Measurements from ENCODE around the gene EDA.

EDA gene

DNA sequence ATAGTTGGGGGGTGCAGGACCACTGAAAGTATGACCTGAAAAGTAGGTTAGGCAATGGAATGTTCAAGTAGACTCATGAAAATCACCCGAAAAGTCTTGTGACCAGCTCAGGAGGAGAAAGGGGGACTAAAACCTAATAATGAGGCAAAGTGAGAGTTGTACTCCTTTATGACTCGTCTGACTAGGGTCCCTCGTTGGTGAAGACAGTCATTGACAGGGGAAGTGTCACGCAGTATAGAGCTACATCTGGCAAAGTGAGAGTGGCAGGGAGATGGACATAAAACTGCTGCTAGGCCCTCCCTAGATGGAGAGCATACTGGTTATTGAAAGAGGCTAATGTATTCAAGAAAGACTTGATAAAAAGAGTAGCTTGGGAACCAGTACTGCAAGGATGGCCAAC lies 466.8 kb downstream of the EDA start:
- DNase-seq: no peak

DNA sequence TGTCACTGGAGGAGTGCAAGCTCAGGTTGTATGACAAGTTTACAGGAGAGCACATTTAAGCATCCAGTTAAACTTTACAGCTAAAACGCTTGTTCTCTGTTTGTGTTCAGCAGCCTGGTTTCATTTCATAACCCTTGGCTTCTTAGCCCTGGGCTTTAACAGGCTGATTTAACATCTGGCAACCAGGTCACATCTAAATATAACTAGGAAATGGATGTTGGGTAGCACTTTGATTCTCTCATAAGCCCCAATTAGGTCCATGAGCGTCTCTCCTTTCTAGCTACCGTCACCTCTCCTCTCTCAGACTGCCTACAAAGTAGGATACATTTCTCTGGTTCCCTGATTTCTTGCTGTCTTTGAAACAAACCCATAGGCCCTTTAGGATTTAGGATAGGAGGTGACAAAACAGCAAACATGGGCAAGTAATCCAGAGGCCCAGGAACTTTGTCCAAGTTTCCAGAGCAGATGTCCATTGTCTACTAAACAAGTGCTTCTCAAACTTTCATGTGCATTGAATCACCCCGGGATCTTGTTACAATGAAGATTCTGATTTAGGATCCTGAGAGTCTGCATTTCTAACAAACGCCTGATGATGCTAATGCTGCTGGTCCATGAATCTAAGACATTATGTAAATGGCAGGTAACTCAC lies 468.8 kb downstream of the EDA start:
- DNase-seq: no peak

DNA sequence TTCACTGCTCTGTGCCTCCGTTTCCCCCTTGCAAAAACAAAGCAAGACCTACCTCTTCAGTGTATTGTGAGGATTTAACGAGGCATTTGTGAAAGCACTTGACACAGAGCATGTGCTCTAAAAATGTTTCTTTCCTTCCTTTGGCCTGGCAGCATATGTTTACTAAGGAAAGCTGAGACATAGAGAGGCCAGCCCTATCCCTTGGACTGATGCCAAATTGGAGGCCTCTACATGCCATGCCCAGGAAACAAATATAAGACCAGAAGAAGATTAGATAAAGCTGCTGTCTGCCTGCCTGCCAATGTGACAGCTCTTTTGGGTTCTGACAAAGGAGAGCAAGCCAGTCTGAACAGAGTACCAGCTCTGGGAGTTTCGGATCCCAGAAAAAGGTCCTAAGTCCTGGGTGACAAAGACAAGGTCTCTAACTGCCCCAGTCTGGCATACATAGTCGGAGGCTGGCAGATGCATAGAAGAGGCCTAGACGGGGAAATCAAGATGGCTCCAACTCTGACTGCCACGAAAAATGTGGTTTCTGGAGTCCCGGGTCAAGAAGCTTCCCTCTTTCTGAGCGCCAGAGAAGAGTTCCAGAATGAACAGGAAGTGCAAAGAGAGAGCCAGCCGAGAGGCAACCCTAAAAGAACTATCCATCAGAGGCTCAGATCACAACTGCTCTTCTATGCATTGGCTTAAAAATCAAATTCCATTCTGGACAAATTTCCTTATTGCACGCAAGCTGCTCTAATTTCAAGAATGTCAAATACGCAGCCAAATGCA lies 472.1 kb downstream of the EDA start:
- DNase-seq: peak in 1 of 2 experiments; percentile 49

DNA sequence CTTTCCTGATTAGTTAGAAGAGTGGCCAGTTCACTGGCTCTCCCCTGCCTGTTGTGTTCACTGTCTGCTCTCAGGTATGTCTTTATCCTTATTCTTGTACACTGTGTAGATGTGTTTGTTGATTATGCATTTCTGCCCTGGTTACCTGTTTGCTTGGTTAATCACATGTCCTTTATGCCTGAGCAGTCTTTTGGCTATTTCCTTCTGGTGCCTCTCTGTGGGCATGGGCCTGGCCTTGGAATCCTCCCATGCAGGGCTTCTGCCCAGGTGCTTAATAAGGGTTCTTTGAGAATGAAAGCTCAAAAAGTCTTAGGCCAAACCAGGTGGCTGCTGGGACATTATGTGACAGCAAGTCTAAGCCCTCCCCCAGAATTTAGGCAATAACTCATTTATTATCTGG lies 472.8 kb downstream of the EDA start:
- DNase-seq: no peak

All from NCI-H446 (cell line).